ENCODE data around the gene NR2F1-AS1.

The NR2F1-AS1 gene

DNA sequence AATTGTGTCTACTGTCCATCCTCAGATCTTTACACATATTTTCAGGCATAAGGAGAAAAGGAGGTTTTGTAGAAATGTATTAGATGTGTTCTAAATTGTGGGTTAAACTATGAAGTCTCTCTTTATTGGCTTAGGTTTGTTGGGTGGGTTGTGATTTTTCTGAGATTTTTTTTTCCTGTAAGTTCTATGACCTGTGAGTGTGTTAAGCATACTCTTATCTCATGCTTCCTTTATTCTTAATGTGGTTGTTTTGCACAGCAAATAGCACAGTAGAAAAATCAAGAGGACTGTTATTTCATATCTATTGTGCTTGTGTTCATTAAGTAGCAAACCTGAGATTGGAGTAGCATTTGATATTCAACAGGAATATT, 25.3 kb upstream of the NR2F1-AS1 start:
- ChIA-PET POLR2A (interaction anchor here (1.9 to 2.8 kb wide), 3 partner anchors 9 to 24 kb away, joined by 15 to 17 read pairs (median 16); partner anchors contain the start of gene NR2F1), CTCF (interaction anchor here (1.1 to 2.0 kb wide), 4 partner anchors 20 to 199 kb away, joined by 3 to 9 read pairs (median 6); no protein-coding TSS in a partner anchor)
- no peak for DNase-seq (ENCODE audit: extremely low spot score)
- TF ChIP-seq L3MBTL2 (conservative IDR thresholded peaks at IDR 0.05): no peak
- TF ChIP-seq, protein P1, sequence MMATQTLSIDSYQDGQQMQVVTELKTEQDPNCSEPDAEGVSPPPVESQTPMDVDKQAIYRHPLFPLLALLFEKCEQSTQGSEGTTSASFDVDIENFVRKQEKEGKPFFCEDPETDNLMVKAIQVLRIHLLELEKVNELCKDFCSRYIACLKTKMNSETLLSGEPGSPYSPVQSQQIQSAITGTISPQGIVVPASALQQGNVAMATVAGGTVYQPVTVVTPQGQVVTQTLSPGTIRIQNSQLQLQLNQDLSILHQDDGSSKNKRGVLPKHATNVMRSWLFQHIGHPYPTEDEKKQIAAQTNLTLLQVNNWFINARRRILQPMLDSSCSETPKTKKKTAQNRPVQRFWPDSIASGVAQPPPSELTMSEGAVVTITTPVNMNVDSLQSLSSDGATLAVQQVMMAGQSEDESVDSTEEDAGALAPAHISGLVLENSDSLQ (IDR thresholded peaks at IDR 0.05): no peak

DNA sequence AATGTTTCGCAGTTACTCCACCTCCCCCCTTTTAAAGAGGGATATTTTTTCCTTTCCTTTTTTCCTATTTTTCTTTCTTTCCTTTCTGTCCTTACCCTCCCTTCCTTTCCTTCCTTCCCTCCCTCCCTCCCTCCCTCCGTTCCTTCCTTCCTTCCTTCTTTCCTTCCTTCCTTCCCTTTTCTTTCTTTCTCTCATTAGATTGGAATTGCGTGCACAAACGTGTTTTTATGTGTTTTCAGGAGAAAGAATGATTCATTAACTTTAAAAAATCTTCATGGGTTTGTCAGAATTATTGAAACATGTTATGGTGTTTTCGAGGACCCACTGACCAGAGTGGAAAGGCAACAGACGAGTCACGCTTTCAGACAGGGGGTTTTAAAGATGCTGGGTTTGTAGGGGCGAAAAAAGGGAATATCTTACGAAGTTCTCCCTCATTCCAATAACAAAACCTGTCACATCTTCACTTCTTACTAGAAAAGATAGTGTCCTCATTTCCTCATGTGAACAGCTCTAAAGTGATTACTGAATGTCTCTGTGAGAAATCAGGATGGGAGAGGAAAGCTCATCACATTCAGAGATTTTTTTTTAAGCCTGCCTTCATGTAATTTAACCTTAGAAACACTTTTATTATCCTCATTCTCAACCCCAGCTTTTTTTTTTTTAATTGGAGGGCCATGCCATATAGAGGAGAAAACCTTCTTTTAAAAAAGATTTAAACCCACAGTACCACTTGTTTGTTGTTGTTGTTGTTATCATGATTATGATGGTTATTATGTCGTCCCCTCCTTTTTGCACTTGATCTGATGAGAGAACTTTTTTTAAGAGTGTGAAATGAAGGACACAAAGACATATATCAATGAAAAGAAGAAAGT, 23.9 kb upstream of the NR2F1-AS1 start:
- CTCF ChIA-PET: no interaction called here
- POLR2A ChIA-PET: no interaction called here
- no peak for DNase-seq (ENCODE audit: extremely low spot score)
- TF ChIP-seq ZNF384 (IDR thresholded peaks at IDR 0.05): 0 out of 2 replicates have a peak, but pooled peaks have one; percentile 40
- no peak for TF ChIP-seq CTBP1 (IDR thresholded peaks at IDR 0.05; ENCODE audit: borderline replicate concordance)

DNA sequence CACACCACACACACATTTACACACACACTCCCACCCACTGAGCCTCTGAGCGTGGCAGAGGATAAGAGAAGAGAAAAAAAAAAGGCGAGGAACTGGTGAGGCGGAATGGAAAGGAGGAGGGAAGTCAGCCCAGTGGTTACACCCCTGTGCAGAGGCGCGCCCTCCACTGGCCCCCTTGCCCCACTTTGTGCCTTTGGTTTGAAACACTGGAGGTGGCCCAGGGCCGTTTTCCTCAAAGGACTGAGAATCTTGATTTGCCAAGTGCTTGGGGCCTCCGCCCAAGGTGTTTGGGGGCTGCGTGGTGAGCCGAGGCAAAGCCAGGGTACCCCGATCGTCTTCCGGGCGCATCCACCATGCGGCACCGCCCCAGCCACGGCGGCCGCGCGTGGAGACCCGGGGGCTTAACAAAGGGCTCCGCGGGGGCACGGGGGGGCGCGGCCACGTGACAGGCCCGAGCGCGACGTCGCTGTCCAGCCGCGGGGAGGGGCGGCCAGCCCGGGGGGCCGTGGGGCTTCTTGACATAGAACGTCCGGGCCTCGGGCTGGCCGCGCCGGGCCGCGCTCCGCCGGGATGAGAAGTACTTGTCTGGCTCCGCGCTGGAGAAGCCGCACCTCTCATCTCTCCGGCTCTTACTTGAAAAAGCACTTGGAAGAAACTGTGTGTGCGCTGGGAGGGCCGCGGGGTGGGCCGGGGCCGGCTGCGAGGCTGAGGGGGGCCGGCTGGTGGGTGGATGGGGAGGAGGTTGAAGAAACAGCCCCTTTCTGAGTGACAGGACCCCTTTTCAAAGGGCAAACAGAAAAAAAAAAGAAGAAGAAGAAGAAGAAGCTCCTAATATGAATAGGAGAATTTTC, 23.0 kb upstream of the NR2F1-AS1 start:
- POLR2A ChIA-PET: interaction anchor here (8.9 kb wide), 1 partner anchor 18 kb away, joined by 151 read pairs; the partner anchor contains the start of gene NR2F1
- no peak for TF ChIP-seq TARDBP (IDR thresholded peaks at IDR 0.05)
- no peak for TF ChIP-seq CTBP1 (IDR thresholded peaks at IDR 0.05; ENCODE audit: borderline replicate concordance)
- TF ChIP-seq FOXA1 (IDR thresholded peaks at IDR 0.05): no peak
- TF ChIP-seq, protein P1 (IDR thresholded peaks at IDR 0.05): no peak
- no peak for TF ChIP-seq BHLHE40 (IDR thresholded peaks at IDR 0.05; ENCODE audit: borderline replicate concordance)
- TF ChIP-seq SUZ12 (IDR thresholded peaks at IDR 0.05): no peak
- TF ChIP-seq ZNF384 (IDR thresholded peaks at IDR 0.05): no peak; the same call in 1 of the 2 replicates
- TF ChIP-seq L3MBTL2 (conservative IDR thresholded peaks at IDR 0.05): no peak
- TF ChIP-seq FOXK2 (IDR thresholded peaks at IDR 0.05): no peak
- TF ChIP-seq SP1 (IDR thresholded peaks at IDR 0.05): no peak
- no peak for TF ChIP-seq HDGF (IDR thresholded peaks at IDR 0.05; ENCODE audit: borderline replicate concordance)
- no peak for TF ChIP-seq FOXM1 (IDR thresholded peaks at IDR 0.05; ENCODE audit: borderline replicate concordance)
- TF ChIP-seq NFRKB (IDR thresholded peaks at IDR 0.05): no peak
- TF ChIP-seq ELF4 (IDR thresholded peaks at IDR 0.05): no peak
- TF ChIP-seq LEF1 (IDR thresholded peaks at IDR 0.05; ENCODE audit: borderline replicate concordance): no peak
- TF ChIP-seq ARNT (IDR thresholded peaks at IDR 0.05): no peak
- no peak for DNase-seq (ENCODE audit: extremely low spot score)
- CTCF ChIA-PET: no interaction called here

DNA sequence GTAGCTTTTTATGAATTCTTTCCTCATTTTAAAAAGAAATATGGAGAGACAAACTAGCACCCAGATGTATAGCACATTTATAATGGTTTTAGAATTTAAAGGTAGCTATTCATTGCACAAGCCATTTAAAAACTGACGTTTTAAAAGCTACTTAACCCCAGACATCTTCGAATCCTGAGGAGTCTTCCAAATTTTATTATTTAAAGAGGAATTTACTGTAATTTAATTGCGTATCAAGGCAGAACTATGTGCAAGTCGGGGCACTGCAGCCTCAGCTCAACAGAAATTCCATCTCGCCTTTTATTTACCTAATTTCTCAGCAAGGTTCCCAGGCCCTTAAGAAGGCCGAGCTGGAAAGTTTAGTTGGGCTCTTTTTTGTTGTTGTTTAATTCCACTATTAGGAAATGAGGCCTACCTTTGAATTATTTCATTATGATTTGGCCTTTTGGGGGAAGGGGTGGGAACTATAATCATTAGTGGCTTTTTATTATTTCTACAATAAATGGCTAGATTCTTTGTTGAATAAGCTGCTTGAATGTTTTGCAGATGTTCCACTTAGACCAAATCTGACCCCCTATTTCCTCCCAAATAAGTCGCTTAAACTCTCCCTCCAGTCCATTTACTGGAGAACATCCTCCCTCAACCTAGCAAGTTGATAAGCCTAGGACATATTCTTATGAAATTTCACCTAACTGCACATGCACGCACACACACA, 22.2 kb upstream of the NR2F1-AS1 start:
- CTCF ChIA-PET: interaction anchor here (0.7 kb wide), 1 partner anchor 13 kb away, joined by 3 read pairs; no protein-coding TSS in a partner anchor
- no peak for DNase-seq (ENCODE audit: extremely low spot score)
- POLR2A ChIA-PET: interaction anchor here (1.1 to 8.9 kb wide), 3 partner anchors 16 to 17 kb away, joined by 3 to 151 read pairs (median 5); partner anchors contain the start of gene NR2F1
- TF ChIP-seq TARDBP (IDR thresholded peaks at IDR 0.05): no peak
- no peak for TF ChIP-seq SP1 (IDR thresholded peaks at IDR 0.05)
- TF ChIP-seq BHLHE40 (IDR thresholded peaks at IDR 0.05; ENCODE audit: borderline replicate concordance): no peak
- no peak for TF ChIP-seq HDGF (IDR thresholded peaks at IDR 0.05; ENCODE audit: borderline replicate concordance)
- TF ChIP-seq LEF1 (IDR thresholded peaks at IDR 0.05; ENCODE audit: borderline replicate concordance): no peak

DNA sequence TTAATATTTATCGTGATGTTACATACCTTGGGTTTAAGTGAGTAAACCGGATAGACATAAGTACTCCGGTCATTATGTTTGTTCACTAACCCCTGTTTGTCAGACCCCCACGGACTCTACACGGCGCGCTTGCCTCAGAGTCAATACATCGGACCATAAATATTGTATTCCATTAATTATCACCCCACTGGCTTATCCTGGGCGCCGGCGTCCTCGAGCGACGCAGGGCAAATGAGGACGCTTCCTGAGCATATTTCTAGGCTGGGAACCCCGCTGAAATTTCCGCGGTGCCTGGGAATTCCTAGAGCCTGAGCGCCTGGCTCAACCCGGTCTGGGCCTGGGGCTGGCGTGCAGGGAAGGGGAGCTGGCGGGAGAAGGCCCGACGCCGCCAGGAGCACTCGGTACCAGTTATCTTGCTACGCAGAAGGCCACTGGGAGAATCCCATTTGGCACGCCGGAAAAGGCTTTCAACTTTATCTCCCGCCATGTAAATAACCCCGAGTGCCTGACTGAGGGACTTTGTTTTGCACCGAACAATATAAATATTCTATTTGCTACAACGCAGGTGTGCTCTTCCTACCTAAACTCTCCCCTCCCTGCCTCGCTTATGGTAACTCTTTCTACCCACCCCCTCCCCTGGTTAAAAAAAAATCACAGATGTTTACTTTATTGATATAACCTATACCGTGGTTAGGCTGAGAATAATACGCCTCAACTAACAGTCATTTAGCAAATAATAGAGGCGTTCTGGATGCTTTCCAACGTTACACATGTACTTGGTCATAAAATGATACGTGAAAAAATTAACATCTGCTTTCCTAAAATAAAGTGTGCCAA, 21.4 kb upstream of the NR2F1-AS1 start:
- TF ChIP-seq SUZ12 (IDR thresholded peaks at IDR 0.05) (no peak), ARNT (IDR thresholded peaks at IDR 0.05) (peak; percentile 20), NFRKB (IDR thresholded peaks at IDR 0.05) (no peak), L3MBTL2 (conservative IDR thresholded peaks at IDR 0.05) (peak; percentile 42), FOXM1 (IDR thresholded peaks at IDR 0.05; ENCODE audit: borderline replicate concordance) (no peak), CTBP1 (IDR thresholded peaks at IDR 0.05; ENCODE audit: borderline replicate concordance) (no peak), ZNF384 (IDR thresholded peaks at IDR 0.05) (no peak)
- TF ChIP-seq, protein P1 (IDR thresholded peaks at IDR 0.05): peak; percentile 58; the same call in 1 of the 2 replicates
- DNase-seq (ENCODE audit: extremely low spot score): peak; percentile 31
- CTCF ChIA-PET: interaction anchor here (0.7 to 1.4 kb wide), 2 partner anchors 14 to 199 kb away, joined by 3 to 11 read pairs; no protein-coding TSS in a partner anchor
- POLR2A ChIA-PET: interaction anchor here (1.1 to 8.9 kb wide), 5 partner anchors 16 to 199 kb away, joined by 3 to 151 read pairs (median 5); partner anchors contain the start of gene NR2F1
